A673 (cell line): ENCODE data around the gene TEX48.

ENCODE experiments used
- CTCF ChIP-seq: fragments of 300-800, 200-600 bp; sonication (generic); conservative IDR thresholded peaks from 2 replicates; pipeline ENCODE4 v1.5.1; 2017; ENCODE audit warnings: low read depth, mild to moderate bottlenecking, antibody characterized with exemption, low read length, moderate library complexity, mixed read lengths
- EZH2 ChIP-seq: fragments of 200-600 bp; sonication (generic); IDR thresholded peaks from 2 replicates; pipeline ENCODE4 v1.6.1; 2017; ENCODE audit warnings: borderline replicate concordance, low read depth, mild to moderate bottlenecking, mixed read lengths, antibody characterized with exemption, low read length; ENCODE audit not compliant: poor library complexity, severe bottlenecking

DNA sequence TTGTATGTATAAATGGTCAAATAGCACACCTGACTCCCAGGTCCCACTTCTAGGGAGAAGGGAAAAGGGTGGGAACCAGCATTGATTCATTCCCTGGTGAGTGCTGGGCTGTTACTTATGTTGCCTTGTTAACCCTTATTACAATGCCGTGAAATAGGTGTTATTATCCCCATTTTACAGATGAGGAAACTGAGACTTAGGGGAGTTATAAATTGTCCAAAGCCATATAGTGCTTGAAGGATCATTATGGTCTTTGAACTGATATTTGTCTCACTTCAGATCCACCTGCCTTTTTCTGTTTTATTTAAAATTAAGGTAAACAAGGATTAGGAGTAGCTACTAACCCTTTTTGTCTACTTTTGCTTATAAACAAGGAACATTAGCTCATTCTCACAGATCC lies 54.4 kb downstream of the TEX48 start:
- TF ChIP-seq CTCF: no peak
- TF ChIP-seq EZH2: no peak
